Suprapubic skin (tissue), 4 donors: ENCODE measurements around the gene AATF. TPM values are rescaled to one million over a fixed set of nuclear protein-coding genes. Genes with fewer than 3 reads are reported as not detected.
A peak's percentile ranks its signal among the peaks of the same experiment; 100 is the strongest.
"Not testable (repeated sequence)": the region's sequence is repeated elsewhere in the genome, so short reads cannot be mapped to it uniquely, and the experiment has no call there.

ENCODE experiments used
- DNase-seq, 2 donors: peaks; one replicate each; pipeline ENCODE4 v3.0.0-alpha.2; 2019; ENCODE audit warnings: low spot score in 2 of 2
- H3K27ac ChIP-seq: fragments of 200-600 bp; sonication (generic); one replicate; pipeline ENCODE4 v1.5.1; 2019
- H3K27me3 ChIP-seq: fragments of 200-600 bp; sonication (generic); one replicate; pipeline ENCODE4 v1.5.1; 2019
- H3K36me3 ChIP-seq: fragments of 200-600 bp; sonication (generic); one replicate; pipeline ENCODE4 v1.5.1; 2019
- H3K4me1 ChIP-seq: fragments of 200-600 bp; sonication (generic); one replicate; pipeline ENCODE4 v1.5.1; 2019
- H3K4me3 ChIP-seq: fragments of 200-600 bp; sonication (generic); one replicate; pipeline ENCODE4 v1.5.1; 2019; ENCODE audit warnings: mild to moderate bottlenecking
- H3K9me3 ChIP-seq: fragments of 200-600 bp; sonication (generic); one replicate; pipeline ENCODE4 v1.5.1; 2019
- CTCF ChIP-seq, 2 donors: fragments of 200-600 bp in 1 of 2; fragments of 450-650 bp in 1 of 2; sonication (generic) in 1 of 2; IDR thresholded peaks; one replicate each; pipeline ENCODE4 v1.5.1; 2016 to 2019; ENCODE audit warnings: antibody characterized with exemption in 2 of 2, mild to moderate bottlenecking in 1 of 2, moderate library complexity in 1 of 2
- EP300 ChIP-seq: sonication (generic); formaldehyde crosslinking; IDR thresholded peaks from one replicate; pipeline ENCODE4 v1.6.1; 2017; ENCODE audit warnings: antibody characterized with exemption
- POLR2A ChIP-seq, 2 donors: fragments of 450-650 bp; IDR thresholded peaks; one replicate each; pipeline ENCODE4 v1.6.1; 2017; ENCODE audit warnings: antibody characterized with exemption in 2 of 2, mild to moderate bottlenecking in 2 of 2, moderate library complexity in 2 of 2
- POLR2AphosphoS5 ChIP-seq, 3 donors: sonication (generic); formaldehyde crosslinking; IDR thresholded peaks; one replicate each; pipeline ENCODE4 v1.6.1; 2017; ENCODE audit warnings: antibody characterized with exemption in 3 of 3
- WGBS: methylation state at CpG from one replicate; pipeline ENCODE4 v1.1.5; 2018; 5-methylcytosine and 5-hydroxymethylcytosine counted together
- total RNA-seq, 4 donors: library from RNA; depleted of rRNA; stranded (reverse); fragments of >200 nt; gene quantifications; one replicate each; pipeline ENCODE4 v1.1.0, GENCODE V29; 2016

The AATF gene
- total RNA-seq, 4 donors from 2014 or later = 32.5 to 38.2 (median 36.0) TPM

DNA sequence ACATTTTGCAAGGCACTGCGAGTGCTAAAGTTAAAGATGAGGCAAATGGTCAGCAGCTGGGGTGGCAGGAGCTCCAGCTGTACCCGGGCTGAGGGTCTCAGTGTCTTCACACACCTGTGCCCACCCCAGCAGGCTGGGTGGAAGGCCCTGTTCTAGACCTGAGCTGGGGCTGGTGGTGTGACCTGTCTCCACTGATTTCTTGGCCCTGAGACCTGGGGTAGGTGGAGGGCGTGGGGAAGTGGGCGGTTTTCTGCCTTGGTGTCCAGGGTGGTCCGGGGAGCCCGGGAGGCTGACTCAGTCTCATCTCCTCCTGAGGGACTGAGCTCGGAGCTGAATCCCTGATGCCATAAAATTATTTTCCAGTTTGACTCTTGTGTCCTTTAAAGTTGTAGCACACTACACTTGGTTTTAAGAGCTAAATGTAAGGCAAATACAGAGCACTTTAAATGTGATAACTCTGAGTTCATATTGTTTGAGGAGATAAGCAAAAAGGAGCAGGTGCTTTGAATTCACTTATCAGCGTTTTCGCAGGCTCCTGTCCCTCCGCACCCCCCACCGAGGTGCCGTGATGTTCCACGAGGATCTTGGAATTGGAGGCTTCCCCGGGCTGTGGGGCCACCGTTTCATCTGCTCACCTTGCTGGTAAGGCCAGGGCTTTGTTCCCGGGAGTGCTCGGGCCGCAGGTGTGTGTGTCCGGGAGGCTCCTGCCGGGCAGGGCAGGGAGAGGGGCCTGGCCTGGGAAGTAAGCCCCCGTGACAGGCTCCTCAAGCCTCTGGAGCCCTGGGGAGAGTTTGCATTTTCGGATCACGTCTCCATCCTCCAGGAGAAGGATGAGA, 117.0 kb downstream of the AATF start:
- H3K4me1 ChIP-seq = peaks cover 13% of the 10 kb centered on the region
- no peaks in the 10 kb centered on the region for H3K36me3 ChIP-seq
- no peak overlapping the region for H3K4me3 ChIP-seq
- H3K27me3 ChIP-seq = peaks cover 14% of the 10 kb centered on the region
- TF ChIP-seq POLR2AphosphoS5 (IDR thresholded peaks at IDR 0.05) (no peak), POLR2A (IDR thresholded peaks at IDR 0.05) (no peak)
- WGBS = 69% methylated on average over 23 of the region's 23 CpGs
- DNase-seq = peak in 1 of 2 donors; percentile 51
- no peak overlapping the region for H3K27ac ChIP-seq
- no peaks in the 10 kb centered on the region for H3K9me3 ChIP-seq

GRCh38 chr17:37066322-37067255, 117.8 kb downstream of the AATF start:
- Histone ChIP-seq H3K36me3 (no peaks in the 10 kb centered on the region), H3K4me1 (peaks cover 13% of the 10 kb centered on the region), H3K4me3 (no peak overlapping the region), H3K9me3 (no peaks in the 10 kb centered on the region), H3K27ac (no peak overlapping the region), H3K27me3 (peaks cover 14% of the 10 kb centered on the region)
- 72% methylated on average over 21 of the region's 25 CpGs for WGBS
- TF ChIP-seq EP300 = no peak
- no peak for TF ChIP-seq POLR2A (IDR thresholded peaks at IDR 0.05)
- no peak for TF ChIP-seq CTCF (IDR thresholded peaks at IDR 0.05)
- no peak for TF ChIP-seq POLR2AphosphoS5 (IDR thresholded peaks at IDR 0.05)
- peak in 1 of 2 donors; percentile 43 for DNase-seq

GRCh38 chr17:37067555-37068111, 118.9 kb downstream of the AATF start:
- no peaks in the 10 kb centered on the region for H3K9me3 ChIP-seq
- no peak overlapping the region for H3K27ac ChIP-seq
- 39% methylated on average over 12 of the region's 13 CpGs for WGBS
- no peak for TF ChIP-seq CTCF (IDR thresholded peaks at IDR 0.05)
- no peak for TF ChIP-seq POLR2AphosphoS5 (IDR thresholded peaks at IDR 0.05)
- TF ChIP-seq POLR2A (IDR thresholded peaks at IDR 0.05) = no peak
- no peak for TF ChIP-seq EP300
- peaks cover 14% of the 10 kb centered on the region for H3K27me3 ChIP-seq
- no peaks in the 10 kb centered on the region for H3K36me3 ChIP-seq
- H3K4me1 ChIP-seq = peaks cover 13% of the 10 kb centered on the region
- DNase-seq = peak in 1 of 2 donors; percentile 66
- H3K4me3 ChIP-seq = no peak overlapping the region

DNA sequence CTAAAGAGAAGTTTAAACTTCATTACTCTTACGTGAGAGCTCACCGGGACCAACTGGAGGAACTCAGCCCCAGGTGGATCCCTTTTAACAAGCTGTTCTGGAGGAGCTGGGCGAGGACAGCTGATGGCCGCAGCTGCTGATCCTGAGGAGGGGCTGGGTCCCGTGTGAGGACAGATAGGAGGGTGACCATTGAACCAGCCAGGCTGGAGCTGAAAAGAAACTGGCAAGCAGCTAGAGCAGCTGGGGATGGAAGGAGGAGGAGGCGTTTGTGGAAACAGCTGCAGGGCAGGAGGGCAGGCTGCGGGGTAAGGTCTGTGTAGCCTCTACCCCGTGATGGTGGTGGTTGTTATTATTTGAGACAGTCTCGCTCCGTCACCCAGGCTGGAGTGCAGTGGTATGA, 119.5 kb downstream of the AATF start:
- Histone ChIP-seq H3K4me1 (peaks cover 13% of the 10 kb centered on the region), H3K27me3 (peaks cover 14% of the 10 kb centered on the region), H3K9me3 (no peaks in the 10 kb centered on the region), H3K4me3 (no peak overlapping the region), H3K36me3 (no peaks in the 10 kb centered on the region), H3K27ac (no peak overlapping the region)
- DNase-seq = peak in 1 of 2 donors; percentile 20
- WGBS = 66% methylated on average over 10 of the region's 10 CpGs
- TF ChIP-seq POLR2A (IDR thresholded peaks at IDR 0.05) (no peak), POLR2AphosphoS5 (IDR thresholded peaks at IDR 0.05) (no peak), EP300 (no peak), CTCF (IDR thresholded peaks at IDR 0.05) (no peak)

GRCh38 chr17:37069087-37069486, 120.3 kb downstream of the AATF start:
- Histone ChIP-seq H3K4me3 (no peak overlapping the region), H3K4me1 (peaks cover 13% of the 10 kb centered on the region), H3K27me3 (peaks cover 14% of the 10 kb centered on the region), H3K9me3 (no peaks in the 10 kb centered on the region), H3K36me3 (no peaks in the 10 kb centered on the region), H3K27ac (no peak overlapping the region)
- DNase-seq = no peak
- WGBS = 96% methylated on average over 3 of the region's 3 CpGs
- TF ChIP-seq POLR2AphosphoS5 (IDR thresholded peaks at IDR 0.05) (no peak), POLR2A (IDR thresholded peaks at IDR 0.05) (no peak), CTCF (IDR thresholded peaks at IDR 0.05) (no peak), EP300 (no peak)

DNA sequence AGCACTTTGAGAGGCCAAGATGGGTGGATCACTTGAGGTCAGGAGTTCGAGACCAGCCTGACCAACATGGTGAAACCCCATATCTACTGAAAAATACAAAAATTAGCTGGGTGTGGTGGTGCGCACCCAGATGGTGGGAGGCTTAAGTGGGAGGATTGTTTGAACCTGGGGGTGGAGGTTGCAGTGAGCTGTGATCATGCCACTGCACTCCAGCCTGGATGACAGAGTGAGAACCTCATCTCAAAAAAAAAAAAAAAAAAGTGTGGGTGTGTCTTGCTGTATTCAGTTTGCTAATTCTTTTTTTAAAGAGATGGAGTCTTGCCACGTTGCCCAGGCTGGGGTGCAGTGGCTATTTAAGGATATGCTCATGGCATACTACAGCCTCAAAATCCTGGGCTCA, 124.7 kb downstream of the AATF start:
- WGBS = 78% methylated on average over 3 of the region's 3 CpGs
- not testable (repeated sequence) for H3K36me3 ChIP-seq, H3K27me3 ChIP-seq, H3K27ac ChIP-seq, H3K4me3 ChIP-seq, DNase-seq, H3K4me1 ChIP-seq, H3K9me3 ChIP-seq
